BJ (cell line): ENCODE data around the gene TUBB4A. TPM values are rescaled to one million over a fixed set of nuclear protein-coding genes. Genes with fewer than 3 reads are reported as not detected.
"Not testable (repeated sequence)": the region's sequence is repeated elsewhere in the genome, so short reads cannot be mapped to it uniquely, and the experiment has no call there.

Source experiments
- CTCF ChIA-PET: fragments of 350-600 bp; formaldehyde crosslinking; extraction: SDS; loops from one replicate; lab custom pipeline; 2021; ENCODE audit warnings: antibody characterized with exemption, inconsistent platforms; lab: Yijun Ruan, JAX
- POLR2A ChIA-PET: fragments of 300-600 bp; sonication (Branson Sonifier 250); formaldehyde crosslinking; extraction: SDS; loops from one replicate; lab custom pipeline; 2021; ENCODE audit warnings: antibody characterized with exemption; lab: Charles Lee
- DNase-seq: peaks from one replicate; pipeline ENCODE4 v3.0.0-alpha.2; 2011; ENCODE audit warnings: low read depth
- H3K27me3 ChIP-seq: 2 replicates; pipeline ENCODE4 v1.6.0; 2011; ENCODE audit warnings: low read length; ENCODE audit not compliant: control insufficient read depth, insufficient read depth
- H3K36me3 ChIP-seq: 2 replicates; pipeline ENCODE4 v1.5.1; 2011; ENCODE audit warnings: low read length; ENCODE audit not compliant: control insufficient read depth, insufficient read depth
- H3K4me3 ChIP-seq: 2 replicates; pipeline ENCODE4 v1.5.1; 2011; ENCODE audit warnings: low read depth, mild to moderate bottlenecking, control low read depth, low read length
- polyA minus RNA-seq: library from RNA; depleted of rRNA, polyadenylated mRNA; stranded (reverse); fragments of >200 nt; gene quantifications from 2 replicates; pipeline ENCODE4 v1.2.3, GENCODE V29; 2011; rRNA and poly(A)+ RNA removed
- polyA plus RNA-seq: library from polyadenylated mRNA; depleted of rRNA; stranded (reverse); fragments of >200 nt; gene quantifications from 2 replicates; pipeline ENCODE4 v1.2.3, GENCODE V29; 2011; rRNA removed
- TF ChIP-seq, protein P1 (sequence below): IDR thresholded peaks from 2 replicates; pipeline ENCODE4 v1.5.1; 2011; ENCODE audit warnings: low read depth, mild to moderate bottlenecking, control low read depth, inconsistent platforms, low read length, moderate library complexity; ENCODE audit not compliant: insufficient read depth

TUBB4A gene
- polyA plus RNA-seq (not detected in 2 replicates), polyA minus RNA-seq (not detected in 2 replicates)

DNA sequence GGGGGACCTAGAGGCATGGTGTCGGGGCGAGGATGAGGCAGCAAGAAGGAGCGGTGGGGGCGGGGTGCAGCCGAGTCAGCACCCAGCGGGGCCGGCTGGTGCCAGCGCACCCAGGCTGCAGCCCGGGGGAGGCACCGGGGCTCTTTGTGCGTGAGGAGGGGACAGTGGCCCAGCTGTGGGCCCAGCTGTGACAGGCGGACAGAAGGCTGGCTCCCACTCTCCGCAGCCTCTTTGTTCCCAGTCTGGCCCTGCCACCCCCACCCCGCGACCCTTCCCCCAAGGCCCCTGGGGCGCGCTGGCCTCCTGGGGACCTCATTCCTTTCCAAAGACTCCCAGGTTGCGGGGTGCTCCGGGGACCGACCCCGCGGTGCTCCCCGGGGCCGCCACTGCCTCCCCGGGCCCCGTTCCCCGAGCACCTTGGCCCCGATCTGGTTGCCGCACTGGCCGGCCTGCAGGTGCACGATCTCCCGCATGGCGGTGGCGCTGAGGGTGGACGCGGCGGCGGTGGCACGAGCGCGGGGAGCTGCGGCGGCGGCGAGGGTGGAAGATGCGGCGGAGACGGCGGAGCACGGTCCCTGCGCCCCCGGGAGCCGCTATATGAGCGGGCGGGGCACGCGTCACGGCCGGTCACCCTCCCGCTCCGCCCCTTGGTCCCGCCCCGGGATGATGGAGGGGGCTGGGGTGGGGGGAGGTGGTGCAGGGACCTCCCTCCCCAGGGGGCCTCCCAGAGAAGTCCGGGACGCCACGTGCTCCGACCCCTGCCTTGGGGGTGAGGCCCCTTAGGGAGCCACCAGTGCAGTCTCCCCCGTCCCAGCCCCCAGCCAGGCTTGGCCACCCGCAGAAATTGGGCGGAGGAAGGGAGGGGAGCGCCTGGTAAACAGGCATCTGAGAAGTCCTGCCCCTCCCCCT, at the start of gene TUBB4A:
Gene TUBB4A, minus strand, starts transcription at position 570 of the 909 bp plus-strand sequence. Its CDS starts 97 bp downstream, at position 473.
- ChIA-PET POLR2A (no interaction called here), CTCF (interaction anchor here (1.2 kb wide), 1 partner anchor 15 kb away, joined by 3 read pairs; no protein-coding TSS in a partner anchor)
- H3K27me3 ChIP-seq, result peaks cover 6% of the 10 kb centered on the region
- TF ChIP-seq, protein P1, sequence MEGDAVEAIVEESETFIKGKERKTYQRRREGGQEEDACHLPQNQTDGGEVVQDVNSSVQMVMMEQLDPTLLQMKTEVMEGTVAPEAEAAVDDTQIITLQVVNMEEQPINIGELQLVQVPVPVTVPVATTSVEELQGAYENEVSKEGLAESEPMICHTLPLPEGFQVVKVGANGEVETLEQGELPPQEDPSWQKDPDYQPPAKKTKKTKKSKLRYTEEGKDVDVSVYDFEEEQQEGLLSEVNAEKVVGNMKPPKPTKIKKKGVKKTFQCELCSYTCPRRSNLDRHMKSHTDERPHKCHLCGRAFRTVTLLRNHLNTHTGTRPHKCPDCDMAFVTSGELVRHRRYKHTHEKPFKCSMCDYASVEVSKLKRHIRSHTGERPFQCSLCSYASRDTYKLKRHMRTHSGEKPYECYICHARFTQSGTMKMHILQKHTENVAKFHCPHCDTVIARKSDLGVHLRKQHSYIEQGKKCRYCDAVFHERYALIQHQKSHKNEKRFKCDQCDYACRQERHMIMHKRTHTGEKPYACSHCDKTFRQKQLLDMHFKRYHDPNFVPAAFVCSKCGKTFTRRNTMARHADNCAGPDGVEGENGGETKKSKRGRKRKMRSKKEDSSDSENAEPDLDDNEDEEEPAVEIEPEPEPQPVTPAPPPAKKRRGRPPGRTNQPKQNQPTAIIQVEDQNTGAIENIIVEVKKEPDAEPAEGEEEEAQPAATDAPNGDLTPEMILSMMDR, result no peak
- DNase-seq, result no peak
- H3K36me3 ChIP-seq, result no peaks in the 10 kb centered on the region
- no peak within 1 kb of the TSS for H3K4me3 ChIP-seq

DNA sequence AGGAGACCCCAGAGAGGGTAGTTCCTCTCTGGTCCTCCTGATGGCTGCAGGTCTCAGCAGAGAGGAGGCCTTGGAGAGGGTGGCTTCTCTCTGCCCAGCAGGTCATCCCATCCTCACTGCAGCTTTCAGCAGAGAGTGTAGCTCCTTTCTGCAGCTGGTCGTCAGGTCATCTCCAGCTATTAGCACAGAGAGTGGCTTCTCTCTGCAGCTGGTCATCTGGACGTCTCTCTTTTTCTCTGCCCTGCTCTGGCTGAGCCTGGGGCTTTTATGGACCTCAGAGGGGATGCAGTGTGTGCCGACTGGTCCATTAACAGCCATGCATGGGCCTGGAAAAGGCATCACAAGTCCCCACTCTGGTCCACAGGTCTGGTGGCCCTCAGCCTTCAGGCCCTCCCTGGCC, 49.0 kb upstream of the TUBB4A start:
- ChIA-PET CTCF (no interaction called here), POLR2A (no interaction called here)
- Histone ChIP-seq H3K27me3 (no peaks in the 10 kb centered on the region), H3K4me3 (no peak overlapping the region), H3K36me3 (no peaks in the 10 kb centered on the region)
- no peak for DNase-seq
- TF ChIP-seq, protein P1, result no peak

DNA sequence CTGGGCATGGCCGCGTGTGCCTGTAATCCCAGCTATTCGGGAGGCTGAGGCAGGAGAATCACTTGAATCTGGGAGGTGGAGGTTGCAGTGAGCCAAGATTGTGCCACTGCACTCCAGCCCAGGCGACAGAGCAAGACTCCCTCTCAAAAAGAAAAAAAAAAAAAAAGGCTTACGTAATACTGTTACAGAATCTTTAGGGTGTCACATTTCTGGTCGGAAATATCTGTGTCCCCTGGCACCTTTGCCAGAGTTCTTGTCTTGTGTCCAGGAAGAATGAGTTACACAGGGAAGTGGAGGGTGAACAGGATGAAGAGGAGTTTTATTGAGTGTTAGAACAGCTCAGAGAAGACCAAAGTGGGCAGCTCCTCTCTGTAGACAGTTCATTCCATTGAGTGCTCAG, 48.6 kb upstream of the TUBB4A start:
- H3K4me3 ChIP-seq, POLR2A ChIA-PET, CTCF ChIA-PET, H3K36me3 ChIP-seq, DNase-seq, H3K27me3 ChIP-seq: not testable (repeated sequence)

DNA sequence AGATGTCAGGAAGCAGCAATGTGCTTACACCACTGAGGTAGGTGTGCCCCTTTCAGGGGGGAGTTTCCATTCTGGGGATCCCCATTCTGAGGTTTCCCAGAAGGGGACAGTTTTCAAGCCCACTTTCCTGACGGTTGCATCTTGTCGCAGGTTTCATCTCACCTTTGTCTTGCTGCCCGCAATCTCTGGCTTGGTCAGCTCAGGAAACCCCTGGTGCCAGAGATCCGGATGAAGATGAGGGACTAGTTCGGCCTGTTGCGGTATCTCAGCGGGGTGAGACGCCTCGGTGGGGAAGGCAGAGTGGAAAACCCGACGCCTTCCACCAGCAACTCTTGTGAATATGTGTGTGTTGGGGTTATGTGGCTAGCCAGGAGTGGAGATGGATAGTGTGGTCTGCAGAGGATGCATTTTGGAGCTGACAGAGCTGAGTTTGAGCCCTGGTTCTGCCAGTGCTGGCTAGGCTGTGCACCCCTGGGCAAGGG, 41.8 kb upstream of the TUBB4A start:
- Histone ChIP-seq H3K27me3 (no peaks in the 10 kb centered on the region), H3K36me3 (no peaks in the 10 kb centered on the region), H3K4me3 (no peak overlapping the region)
- POLR2A ChIA-PET, result no interaction called here
- CTCF ChIA-PET, result no interaction called here
- DNase-seq, result no peak
- TF ChIP-seq, protein P1, result no peak

DNA sequence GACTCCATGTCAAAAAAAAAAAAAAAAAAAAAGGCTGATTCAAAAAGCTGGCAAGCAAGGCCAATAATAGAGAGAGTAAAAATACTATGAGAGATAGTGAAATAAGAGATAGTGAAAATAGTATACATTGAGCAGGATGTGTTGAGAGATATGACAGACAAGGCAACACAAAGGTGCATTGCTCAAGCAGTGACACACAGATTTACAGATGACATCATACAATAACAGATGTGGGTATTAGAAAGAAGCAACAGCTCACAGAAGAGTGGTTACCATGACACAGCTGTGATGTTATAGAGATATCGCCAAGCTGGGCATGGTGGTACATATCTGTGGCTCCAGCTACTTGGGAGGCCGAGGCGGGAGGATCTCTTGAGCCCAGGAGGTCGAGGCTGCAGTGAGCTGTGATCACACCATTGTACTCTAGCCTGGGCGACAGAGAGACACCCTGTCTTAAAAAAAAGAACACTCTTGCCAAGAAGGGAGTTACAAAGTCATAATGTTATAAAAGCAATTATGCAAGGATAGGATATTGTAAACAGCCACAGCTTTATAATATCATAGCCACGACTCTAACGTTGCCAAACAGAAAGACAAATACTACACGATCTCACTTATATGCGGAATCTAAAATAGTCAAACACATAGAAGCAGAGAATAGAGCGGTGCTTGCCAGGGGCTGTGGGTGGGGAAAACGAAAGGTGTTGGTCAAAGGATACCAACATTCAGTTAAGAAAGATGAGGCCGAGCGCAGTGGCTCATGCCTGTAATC, 39.0 kb upstream of the TUBB4A start:
- ChIA-PET POLR2A (no interaction called here), CTCF (no interaction called here)
- Histone ChIP-seq H3K27me3 (no peaks in the 10 kb centered on the region), H3K36me3 (no peaks in the 10 kb centered on the region), H3K4me3 (no peak overlapping the region)
- no peak for DNase-seq
- TF ChIP-seq, protein P1, result no peak
